ENCODE data around the gene CDC34.

The CDC34 gene

GRCh38 chr19:547117-547516 is 15.6 kb downstream of the CDC34 start:
- no peak for DNase-seq

GRCh38 chr19:547836-548720 is 16.5 kb downstream of the CDC34 start:
- no peak for DNase-seq

- DNase-seq: no peak
Measured at GRCh38 chr19:548886-549830, 17.6 kb downstream of the CDC34 start.

GRCh38 chr19:554817-555216 is 23.3 kb downstream of the CDC34 start:
- DNase-seq: no peak

GRCh38 chr19:555474-555808 is 23.9 kb downstream of the CDC34 start:
- DNase-seq: no peak

- no peak for DNase-seq
Measured at GRCh38 chr19:556611-557382, 25.2 kb downstream of the CDC34 start.

GRCh38 chr19:558770-559439 is 27.3 kb downstream of the CDC34 start:
- DNase-seq: no peak

GRCh38 chr19:560121-560520 is 28.6 kb downstream of the CDC34 start:
- DNase-seq: no peak

- no peak for DNase-seq
Measured at GRCh38 chr19:566403-566802, 34.8 kb downstream of the CDC34 start.

- DNase-seq: no peak
Measured at GRCh38 chr19:566844-567243, 35.3 kb downstream of the CDC34 start.

- DNase-seq: no peak
Measured at GRCh38 chr19:567296-567900, 35.8 kb downstream of the CDC34 start.

GRCh38 chr19:570251-570686 is 38.7 kb downstream of the CDC34 start:
- no peak for DNase-seq

- DNase-seq: peak; percentile 66
Measured at GRCh38 chr19:570937-571565, 39.5 kb downstream of the CDC34 start.

- DNase-seq: peak; percentile 22
Measured at GRCh38 chr19:571566-571974, 40.0 kb downstream of the CDC34 start.

GRCh38 chr19:572140-572742 is 40.7 kb downstream of the CDC34 start, which contains the start of gene BSG:
TSS of gene BSG (plus strand) at chr19:572596. CDS start at chr19:572635, 39 bp downstream.
- peak; percentile 98 for DNase-seq

- no peak for DNase-seq
Measured at GRCh38 chr19:572743-573518, 41.4 kb downstream of the CDC34 start.

GRCh38 chr19:573519-573825 is 41.9 kb downstream of the CDC34 start:
- no peak for DNase-seq

GRCh38 chr19:574658-575526 is 43.3 kb downstream of the CDC34 start:
- DNase-seq: no peak
